Neuronal stem cell (in vitro differentiated cells): Measurements from ENCODE around the gene SGCA.

ENCODE experiments used
- DNase-seq: peaks from one replicate; pipeline ENCODE4 v3.0.0-alpha.2; 2013; ENCODE audit warnings: low spot score
- H2AFZ ChIP-seq: one replicate; pipeline ENCODE4 v1.6.1; 2013; ENCODE audit warnings: mild to moderate bottlenecking, low read length, inconsistent platforms
- H2AK5ac ChIP-seq: 2 replicates; pipeline ENCODE4 v1.6.1; 2013; ENCODE audit warnings: low read depth, mild to moderate bottlenecking, inconsistent platforms, low read length, moderate library complexity, mixed read lengths
- H2BK120ac ChIP-seq: 2 replicates; pipeline ENCODE4 v1.6.1; 2013; ENCODE audit warnings: low read depth, mild to moderate bottlenecking, inconsistent platforms, low read length, moderate library complexity, mixed read lengths
- H2BK12ac ChIP-seq: one replicate; pipeline ENCODE4 v1.6.1; 2013; ENCODE audit warnings: low read length, inconsistent platforms
- H2BK15ac ChIP-seq: 2 replicates; pipeline ENCODE4 v1.6.1; 2013; ENCODE audit warnings: mild to moderate bottlenecking, low read length, inconsistent platforms, mixed read lengths
- H2BK5ac ChIP-seq: one replicate; pipeline ENCODE4 v1.6.1; 2013; ENCODE audit warnings: inconsistent platforms, mild to moderate bottlenecking, low read length, moderate library complexity
- H3K14ac ChIP-seq: one replicate; pipeline ENCODE4 v1.6.1; 2013; ENCODE audit warnings: low read length, inconsistent platforms
- H3K18ac ChIP-seq: 2 replicates; pipeline ENCODE4 v1.6.1; 2013; ENCODE audit warnings: low read length, inconsistent platforms
- H3K23ac ChIP-seq: 2 replicates; pipeline ENCODE4 v1.6.1; 2013; ENCODE audit warnings: low read depth, mild to moderate bottlenecking, mixed read lengths, low read length, inconsistent platforms; ENCODE audit not compliant: poor library complexity
- H3K27ac ChIP-seq: replicated peaks from 3 replicates; pipeline ENCODE4 v1.5.1; 2013; ENCODE audit warnings: low read length, inconsistent platforms
- H3K27me3 ChIP-seq, 3 experiments: 2 replicates each; pipeline ENCODE4 v1.6.1; 2013; ENCODE audit warnings: low read length in 3 of 3, mild to moderate bottlenecking in 2 of 3, inconsistent platforms in 1 of 3, low read depth in 1 of 3, mixed read lengths in 1 of 3, moderate library complexity in 1 of 3; ENCODE audit not compliant: control insufficient read depth in 3 of 3, insufficient read depth in 3 of 3
- H3K36me3 ChIP-seq, 2 donors: replicated peaks in 1 of 2; 2 replicates each; pipeline ENCODE4 v1.6.1; 2013; ENCODE audit warnings: low read length in 2 of 2; ENCODE audit not compliant: control insufficient read depth in 2 of 2, insufficient read depth in 2 of 2
- H3K4ac ChIP-seq: 2 replicates; pipeline ENCODE4 v1.6.1; 2013; ENCODE audit warnings: inconsistent platforms, mild to moderate bottlenecking, low read length, moderate library complexity
- H3K4me1 ChIP-seq, 2 donors: 1 replicate in 1 of 2; 2 replicates in 1 of 2; pipeline ENCODE4 v1.6.1; 2013; ENCODE audit warnings: low read length in 2 of 2, low read depth in 1 of 2; ENCODE audit not compliant: control insufficient read depth in 2 of 2, insufficient read depth in 1 of 2
- H3K4me2 ChIP-seq: one replicate; pipeline ENCODE4 v1.6.1; 2013; ENCODE audit warnings: mild to moderate bottlenecking, low read length, inconsistent platforms; ENCODE audit not compliant: insufficient read depth, poor library complexity, severe bottlenecking
- H3K4me3 ChIP-seq, 2 donors: 2 replicates each; pipeline ENCODE4 v1.5.1; 2013; ENCODE audit warnings: low read length in 2 of 2, mild to moderate bottlenecking in 2 of 2, inconsistent platforms in 1 of 2, moderate library complexity in 1 of 2
- H3K79me1 ChIP-seq: one replicate; pipeline ENCODE4 v1.6.1; 2013; ENCODE audit warnings: low read depth, mild to moderate bottlenecking, inconsistent platforms, low read length, moderate library complexity
- H3K9ac ChIP-seq: one replicate; pipeline ENCODE4 v1.6.1; 2013; ENCODE audit warnings: mild to moderate bottlenecking, low read depth, low read length, inconsistent platforms; ENCODE audit not compliant: poor library complexity
- H3K9me3 ChIP-seq, 2 donors: replicated peaks in 1 of 2; 2 replicates each; pipeline versions ENCODE3 to v1.6.1; 2013; ENCODE audit warnings: low read length in 2 of 2, mild to moderate bottlenecking in 2 of 2, inconsistent platforms in 1 of 2, low read depth in 1 of 2, mixed read lengths in 1 of 2, moderate library complexity in 1 of 2; ENCODE audit not compliant: control insufficient read depth in 2 of 2, insufficient read depth in 1 of 2
- H4K8ac ChIP-seq: one replicate; pipeline ENCODE4 v1.6.1; 2013; ENCODE audit warnings: low read depth, mild to moderate bottlenecking, inconsistent platforms, low read length, moderate library complexity
- H4K91ac ChIP-seq: one replicate; pipeline ENCODE4 v1.6.1; 2013; ENCODE audit warnings: low read length, low read depth, mild to moderate bottlenecking, inconsistent platforms; ENCODE audit not compliant: poor library complexity
- WGBS, 2 donors: extraction: QIAGEN DNeasy Blood & Tissue Kit; methylation state at CpG; one replicate each; pipeline ENCODE4 v1.1.7; 2013; ENCODE audit warnings: missing lambda C conversion rate in 2 of 2, mixed read lengths in 1 of 2; ENCODE audit not compliant: insufficient read length in 2 of 2, insufficient replicate concordance in 1 of 2; ENCODE audit errors: extremely low coverage in 2 of 2; 5-methylcytosine and 5-hydroxymethylcytosine counted together

The SGCA gene

DNA sequence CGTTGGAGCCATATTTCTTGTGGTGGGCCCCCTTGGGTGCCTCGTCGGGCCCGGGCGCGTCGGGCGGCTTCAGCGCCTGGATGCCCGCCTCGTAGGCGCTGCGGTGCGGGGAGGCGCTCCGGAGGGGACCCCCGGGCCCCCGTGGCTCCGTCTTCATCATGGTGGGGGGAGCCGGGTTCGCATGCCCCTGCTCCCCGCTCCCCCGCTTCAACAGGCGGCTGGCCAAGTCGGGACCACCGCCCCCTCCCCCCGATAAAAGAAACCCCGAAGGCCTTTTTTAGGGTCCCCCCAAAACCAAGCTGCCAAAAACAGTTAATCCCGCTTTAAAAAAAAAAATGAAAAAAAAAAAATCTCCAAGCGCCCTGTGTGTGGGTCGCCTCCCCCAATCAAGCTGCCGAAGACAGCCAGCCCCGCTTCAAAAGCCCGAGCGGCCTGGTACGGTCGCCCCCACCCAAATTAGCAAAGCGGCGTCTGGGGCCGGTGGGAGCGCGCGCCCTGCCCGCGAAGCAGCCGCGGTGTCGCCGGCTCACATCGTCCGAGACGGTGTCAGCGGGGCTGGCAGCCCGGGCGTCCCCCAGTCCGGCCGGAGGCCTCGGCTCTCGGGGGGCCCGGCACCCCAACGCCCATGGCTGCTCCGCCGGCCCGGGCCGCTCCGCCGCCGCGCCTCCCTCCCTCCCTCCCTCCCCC is 15.3 kb upstream of the SGCA start, which contains the start of gene PPP1R9B:
TSS of gene PPP1R9B (minus strand) at position 324 of the 687 bp plus-strand sequence. CDS start at position 160, 164 bp downstream.
- no CpG with 5 or more reads among the region's 69 CpGs for WGBS, 2 donors
- Histone ChIP-seq H2AK5ac (peak within 1 kb of the TSS; percentile 95), H3K14ac (peak within 1 kb of the TSS; percentile 77), H3K18ac (peak within 1 kb of the TSS; percentile 95), H2BK12ac (no peak within 1 kb of the TSS), H3K9me3 (no peaks in the 10 kb centered on the region), H3K4me3 (peak within 1 kb of the TSS; percentile 73 to 92), H3K9ac (peak within 1 kb of the TSS; percentile 99), H3K79me1 (peaks cover 19% of the 10 kb centered on the region), H2BK120ac (no peak within 1 kb of the TSS), H2AFZ (peak within 1 kb of the TSS; percentile 79), H3K4me2 (peak within 1 kb of the TSS; percentile 97), H4K91ac (no peak within 1 kb of the TSS), H3K36me3 (peaks cover 0 to 14% of the 10 kb centered on the region in 2 donors), H3K27me3 (no peaks in the 10 kb centered on the region), H3K23ac (peak within 1 kb of the TSS; percentile 87), H2BK15ac (peak within 1 kb of the TSS; percentile 76), H3K4me1 (peaks cover 20 to 27% of the 10 kb centered on the region in 2 donors), H3K4ac (no peak within 1 kb of the TSS), H4K8ac (no peak within 1 kb of the TSS), H3K27ac (peak within 1 kb of the TSS; percentile 80), H2BK5ac (peak within 1 kb of the TSS; percentile 80)
- DNase-seq = no peak

DNA sequence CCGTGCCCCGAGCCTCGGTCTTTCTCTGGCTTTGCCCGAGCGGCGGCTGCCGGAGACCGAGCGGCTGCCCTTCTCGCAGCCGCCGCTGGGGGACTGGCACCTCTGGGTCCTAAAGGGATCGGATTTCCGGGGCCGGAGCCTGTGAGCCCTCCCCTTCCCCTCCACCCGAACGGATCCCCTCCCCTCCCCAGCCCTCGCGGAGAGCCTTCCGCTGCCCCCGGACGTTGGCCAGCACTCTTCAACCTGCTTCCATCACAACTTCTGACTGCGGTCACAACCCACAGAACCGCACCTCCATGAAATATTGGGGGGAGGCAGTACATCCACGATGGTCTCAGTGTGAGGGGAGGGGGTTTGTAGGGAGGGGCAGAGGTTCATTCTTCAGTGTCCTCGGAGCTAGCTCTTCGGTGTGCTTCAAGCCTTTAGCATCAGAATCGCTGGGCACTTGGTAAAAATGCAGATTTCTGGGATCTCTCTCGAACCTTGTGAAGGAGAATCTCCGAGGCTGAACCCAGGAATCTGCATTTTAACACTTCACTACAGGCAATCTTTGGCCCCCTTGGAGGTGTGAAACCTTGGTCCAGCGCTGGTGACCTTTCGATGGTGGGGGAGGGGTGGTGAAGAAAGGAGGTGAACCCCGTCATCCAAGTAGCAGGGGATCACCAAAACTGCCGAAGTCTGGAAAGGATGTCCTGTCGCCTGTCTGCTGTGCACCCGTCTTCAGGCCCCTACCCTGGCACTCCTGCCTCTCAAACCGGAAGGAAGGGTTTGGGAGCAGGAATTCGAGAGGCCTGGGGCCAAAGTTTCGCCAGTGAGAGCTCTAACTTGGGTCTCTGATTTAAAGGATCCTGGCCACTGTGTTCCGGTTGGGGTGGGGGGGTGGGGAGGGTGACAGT is 14.5 kb upstream of the SGCA start:
- Histone ChIP-seq H2AK5ac (peak overlapping the region; percentile 15), H3K36me3 (peaks cover 0 to 6% of the 10 kb centered on the region in 2 donors), H2BK15ac (peak overlapping the region; percentile 41), H3K79me1 (peaks cover 17% of the 10 kb centered on the region), H3K4me3 (peak overlapping the region; percentile 73 to 92), H3K23ac (no peak overlapping the region), H3K27me3 (no peaks in the 10 kb centered on the region), H4K8ac (no peak overlapping the region), H3K18ac (peak overlapping the region; percentile 21), H2AFZ (peak overlapping the region; percentile 79), H3K4me2 (peak overlapping the region; percentile 87), H3K27ac (peak overlapping the region; percentile 80), H3K9me3 (no peaks in the 10 kb centered on the region), H4K91ac (no peak overlapping the region), H3K4me1 (peaks cover 20 to 26% of the 10 kb centered on the region in 2 donors), H3K4ac (no peak overlapping the region), H2BK5ac (peak overlapping the region; percentile 57), H3K9ac (peak overlapping the region; percentile 60), H2BK12ac (no peak overlapping the region), H2BK120ac (no peak overlapping the region), H3K14ac (no peak overlapping the region)
- no CpG with 5 or more reads among the region's 40 CpGs for WGBS, 2 donors
- peak; percentile 90 for DNase-seq

DNA sequence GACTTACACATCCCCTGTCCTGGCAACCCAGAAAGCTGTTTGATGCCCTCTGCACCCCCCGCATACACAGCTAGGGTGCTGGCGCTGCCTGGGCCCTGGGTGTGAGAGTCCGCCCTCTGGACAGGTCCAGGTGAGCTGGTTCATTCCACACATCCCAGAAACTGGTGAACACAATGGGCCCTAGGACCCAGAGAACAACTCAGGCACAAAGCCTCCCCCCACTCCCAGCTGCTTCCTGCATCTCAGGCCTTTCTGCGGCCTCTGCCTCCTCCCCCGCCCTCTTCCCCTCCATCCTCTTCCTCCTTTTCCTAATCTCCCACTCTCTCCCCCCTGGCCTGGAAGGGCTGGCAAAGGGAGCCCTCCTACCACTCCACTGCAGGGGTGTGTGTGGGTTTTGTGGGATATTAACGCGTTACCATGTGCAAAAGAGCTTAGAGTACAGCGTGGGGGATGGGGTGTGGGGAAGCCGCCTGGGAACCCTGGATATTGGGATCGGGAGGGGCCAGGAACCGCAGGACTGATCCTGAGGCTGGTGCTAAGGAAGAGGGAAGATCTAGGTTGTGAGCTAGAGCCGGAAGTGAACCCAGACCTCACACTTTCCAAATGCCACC is 13.8 kb upstream of the SGCA start:
- Histone ChIP-seq H2AFZ (peak overlapping the region; percentile 76), H2BK15ac (no peak overlapping the region), H2BK5ac (peak overlapping the region; percentile 57), H3K4me3 (peak overlapping the region; percentile 70 to 73), H3K9ac (peak overlapping the region; percentile 24), H2BK12ac (no peak overlapping the region), H3K4me2 (peak overlapping the region; percentile 82), H3K9me3 (no peaks in the 10 kb centered on the region), H3K27ac (peak overlapping the region; percentile 87), H3K23ac (no peak overlapping the region), H3K18ac (peak overlapping the region; percentile 94), H3K14ac (no peak overlapping the region), H3K79me1 (peaks cover 13% of the 10 kb centered on the region), H3K36me3 (peaks cover 0 to 2% of the 10 kb centered on the region in 2 donors), H3K4ac (no peak overlapping the region), H4K91ac (no peak overlapping the region), H3K27me3 (no peaks in the 10 kb centered on the region), H2AK5ac (peak overlapping the region; percentile 59), H2BK120ac (no peak overlapping the region), H4K8ac (no peak overlapping the region), H3K4me1 (peaks cover 17 to 19% of the 10 kb centered on the region in 2 donors)
- peak; percentile 77 for DNase-seq
- WGBS, 2 donors = no CpG with 5 or more reads among the region's 12 CpGs
